ENCODE results near the gene P2RY2.
A peak's percentile ranks its signal among the peaks of the same experiment; 100 is the strongest.

P2RY2 gene

DNA sequence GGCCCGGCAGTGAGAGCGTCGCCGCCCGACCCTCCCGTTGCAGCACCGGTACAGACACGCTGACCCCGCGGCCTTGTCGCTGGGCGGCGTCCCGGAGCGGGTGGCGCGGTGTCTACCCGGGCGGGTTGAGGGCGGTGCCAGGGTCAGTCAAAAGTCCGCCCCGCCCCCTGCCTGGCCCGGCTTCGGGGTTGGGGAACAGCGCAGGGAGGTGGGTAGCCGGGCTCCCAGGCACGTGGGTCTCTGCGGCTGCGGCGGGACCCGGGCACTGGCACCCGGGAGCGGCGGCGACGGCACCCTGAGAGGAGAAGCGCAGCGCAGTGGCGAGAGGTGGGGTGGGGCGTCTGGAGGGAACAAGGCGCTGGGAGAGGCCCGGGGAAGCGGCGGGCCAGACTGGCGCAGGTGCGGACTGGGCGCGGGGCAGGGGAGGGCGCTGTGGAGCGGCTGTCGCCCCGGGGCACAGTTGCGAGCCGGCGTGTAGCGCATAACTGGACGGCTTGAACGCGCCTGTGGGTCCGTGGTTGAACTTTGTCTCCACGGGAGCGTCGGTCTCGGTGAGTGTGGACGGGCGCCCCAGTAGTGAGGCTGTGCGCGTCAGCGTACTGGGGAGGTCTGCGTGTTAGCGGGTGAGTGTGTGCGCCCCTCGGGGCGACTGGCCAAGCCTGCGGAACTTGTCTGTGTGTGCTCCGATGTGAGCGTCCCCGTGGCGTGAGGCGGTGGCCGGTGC lies at the start of gene P2RY2:
P2RY2 (plus strand) TSS at position 176 of the 724 bp plus-strand sequence. CDS start 15,879 bp downstream, outside the sequence.
- peak; percentile 17 to 32 for DNase-seq (ENCODE audit: low read depth in 2 of 2)

DNA sequence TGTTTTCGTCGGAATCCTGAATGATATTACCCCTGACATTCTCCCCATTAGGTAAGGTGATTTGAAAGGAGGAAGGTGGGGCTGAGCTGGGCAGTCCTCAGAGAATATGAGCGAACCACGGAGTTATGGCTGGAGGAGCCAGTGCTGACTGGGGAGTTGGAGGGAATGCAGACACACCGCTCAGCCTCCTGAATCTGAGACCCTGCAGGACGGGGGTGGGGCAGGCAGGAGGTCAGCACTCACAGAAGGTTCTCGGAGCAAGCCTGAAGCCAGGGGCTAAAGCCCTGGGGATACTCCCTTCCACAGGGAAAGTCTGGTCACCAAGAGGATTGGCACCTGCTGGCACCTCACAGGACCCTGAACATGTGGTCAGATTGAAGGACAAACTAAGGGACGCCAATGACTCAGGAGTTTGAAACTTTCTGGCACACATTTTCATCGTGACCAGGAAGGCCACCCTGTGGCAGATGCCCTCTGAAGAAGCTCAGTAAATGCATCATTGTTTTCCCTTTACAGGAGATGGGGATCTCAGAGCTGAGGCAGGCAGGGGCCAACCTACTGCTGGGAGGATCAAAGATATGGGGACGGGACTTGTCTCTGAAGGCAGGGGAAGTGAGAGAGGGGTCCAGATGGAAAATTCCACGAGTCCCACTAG lies 49.0 kb upstream of the P2RY2 start:
- no peak for DNase-seq (ENCODE audit: low read depth in 2 of 2)

DNA sequence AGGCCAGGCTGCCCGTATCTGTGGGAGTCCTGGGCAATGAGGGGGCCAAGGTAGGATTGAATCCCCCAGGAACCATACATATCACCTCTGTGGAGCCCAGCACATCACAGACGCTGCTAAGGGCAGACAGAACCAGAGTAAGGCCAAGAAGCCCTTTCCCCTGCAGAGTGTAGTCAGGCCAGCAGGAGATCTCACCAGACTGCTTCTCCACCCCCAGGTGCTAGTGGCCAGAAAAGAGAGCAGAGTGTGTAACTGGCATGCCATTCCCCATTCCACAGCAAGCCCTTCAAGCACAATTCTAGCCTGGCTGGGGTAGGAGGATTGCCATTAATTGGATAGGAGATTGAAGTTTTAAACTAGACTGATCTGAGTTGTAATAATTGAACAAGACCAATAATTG lies 47.9 kb upstream of the P2RY2 start:
- DNase-seq (ENCODE audit: low read depth in 2 of 2), result no peak

DNA sequence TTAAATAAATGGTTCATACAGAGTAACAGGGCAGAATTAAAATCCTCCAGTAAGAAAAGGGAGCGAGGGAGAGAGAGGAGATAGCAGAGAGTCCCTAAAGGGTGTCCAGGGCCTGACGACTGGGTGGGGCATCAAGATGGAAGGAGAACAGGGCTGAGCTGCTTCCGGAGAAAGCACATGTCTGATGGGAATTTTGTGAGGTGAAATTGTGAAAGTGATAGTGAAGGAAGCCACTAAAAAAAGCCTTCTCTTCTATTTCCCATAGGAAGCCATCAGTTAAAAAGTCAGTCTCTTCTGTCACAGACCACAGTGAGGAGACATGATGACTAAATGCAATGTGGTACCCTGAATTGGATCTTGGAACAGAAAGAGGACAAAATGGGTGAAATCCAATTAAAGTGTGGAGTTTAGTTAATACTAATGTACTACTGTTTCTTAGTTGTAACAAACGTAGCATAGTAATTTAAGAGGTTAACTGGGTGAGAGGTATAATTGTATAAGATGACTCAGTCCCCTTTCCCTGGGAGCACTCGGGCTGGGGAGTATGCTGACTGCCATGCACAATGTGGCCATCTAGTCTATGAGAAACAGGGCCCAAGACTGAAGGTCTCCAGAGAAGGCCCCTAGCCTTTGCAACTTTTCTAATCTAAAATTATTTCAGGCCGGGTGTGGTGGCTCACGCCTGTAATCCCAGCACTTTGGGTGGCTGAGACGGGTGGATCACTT lies 46.5 kb upstream of the P2RY2 start:
- no peak for DNase-seq (ENCODE audit: low read depth in 2 of 2)

DNA sequence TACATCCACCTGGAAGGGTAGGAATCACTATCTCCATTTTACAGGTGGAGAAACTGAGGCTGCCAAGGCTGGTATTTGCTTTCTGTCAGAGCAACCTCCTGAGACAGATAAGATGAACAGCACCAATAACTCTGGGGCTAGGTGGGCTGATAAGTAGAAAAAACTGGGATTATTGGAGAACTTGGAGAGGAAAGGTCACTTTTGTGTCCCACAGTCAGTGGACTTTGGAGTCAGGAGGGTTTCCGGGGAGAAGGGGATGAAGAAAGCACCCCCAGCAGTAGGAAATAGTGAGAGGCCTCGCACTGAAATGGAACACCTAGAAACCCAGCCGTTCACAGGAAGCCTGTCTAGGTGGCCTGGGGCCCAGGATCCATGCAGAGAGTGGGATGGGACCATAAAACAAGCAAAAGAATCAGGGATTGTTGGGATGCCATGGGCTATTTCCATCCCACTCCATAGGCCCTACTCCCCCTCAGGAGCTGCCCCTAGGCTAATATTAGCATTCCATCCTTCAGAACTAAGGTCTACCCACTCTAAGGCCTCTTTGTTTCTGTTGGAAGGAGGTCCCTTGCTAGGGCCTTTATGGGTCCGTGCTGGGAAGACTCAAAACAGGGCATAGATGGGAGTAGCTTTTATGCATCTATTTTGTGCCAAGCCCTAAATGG lies 45.0 kb upstream of the P2RY2 start:
- no peak for DNase-seq (ENCODE audit: low read depth in 2 of 2)

DNA sequence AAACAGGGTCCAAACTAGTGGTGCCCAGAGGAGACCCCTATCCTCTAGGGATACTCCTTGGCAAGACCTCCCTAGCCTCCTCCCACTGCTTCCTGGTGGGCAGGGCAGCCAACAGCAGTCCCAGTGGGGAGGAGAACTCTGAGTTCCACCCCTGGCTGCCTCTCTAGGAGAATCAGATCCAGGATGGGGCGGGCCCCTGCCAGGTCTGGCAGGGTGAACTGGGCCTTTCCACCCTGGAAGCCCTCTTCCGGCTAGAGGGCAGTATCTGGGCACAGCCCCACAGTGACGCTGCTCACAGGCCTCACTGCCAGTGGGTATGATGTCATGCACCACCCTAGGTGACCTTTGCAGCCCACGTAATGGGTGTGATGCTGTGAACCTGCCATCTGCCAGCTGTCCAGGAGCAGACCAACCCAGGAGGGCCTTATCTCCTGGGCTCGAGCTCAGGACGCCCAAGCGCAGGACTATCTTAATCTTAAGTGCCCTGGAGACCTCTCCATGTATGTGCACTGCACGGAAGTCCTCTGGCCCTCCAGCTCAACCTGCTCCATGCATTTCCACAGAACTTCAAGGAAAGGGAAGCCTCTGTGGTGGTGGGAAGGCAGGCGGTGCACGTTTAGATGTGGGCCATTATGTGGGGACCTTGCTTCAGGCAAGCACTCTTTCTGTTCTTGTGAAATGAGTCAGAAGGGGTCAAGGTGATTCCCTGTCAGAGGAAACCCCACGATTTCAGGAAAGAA lies 44.2 kb upstream of the P2RY2 start:
- DNase-seq (ENCODE audit: low read depth in 2 of 2), result no peak

DNA sequence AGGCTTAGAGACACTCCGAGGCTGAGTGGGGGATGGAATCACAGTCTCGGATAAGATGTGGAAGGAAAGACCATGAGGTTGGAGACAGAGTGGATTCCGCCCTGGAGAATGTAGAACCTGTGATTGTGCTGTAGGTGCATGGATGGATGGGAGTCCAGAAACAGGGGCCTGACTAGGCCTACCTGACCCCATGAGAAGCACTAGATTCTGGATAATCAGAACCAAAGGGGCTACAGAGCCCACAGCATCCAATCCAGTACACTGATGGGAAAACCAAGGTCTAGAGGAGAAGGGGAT lies 43.6 kb upstream of the P2RY2 start:
- no peak for DNase-seq (ENCODE audit: low read depth in 2 of 2)

DNA sequence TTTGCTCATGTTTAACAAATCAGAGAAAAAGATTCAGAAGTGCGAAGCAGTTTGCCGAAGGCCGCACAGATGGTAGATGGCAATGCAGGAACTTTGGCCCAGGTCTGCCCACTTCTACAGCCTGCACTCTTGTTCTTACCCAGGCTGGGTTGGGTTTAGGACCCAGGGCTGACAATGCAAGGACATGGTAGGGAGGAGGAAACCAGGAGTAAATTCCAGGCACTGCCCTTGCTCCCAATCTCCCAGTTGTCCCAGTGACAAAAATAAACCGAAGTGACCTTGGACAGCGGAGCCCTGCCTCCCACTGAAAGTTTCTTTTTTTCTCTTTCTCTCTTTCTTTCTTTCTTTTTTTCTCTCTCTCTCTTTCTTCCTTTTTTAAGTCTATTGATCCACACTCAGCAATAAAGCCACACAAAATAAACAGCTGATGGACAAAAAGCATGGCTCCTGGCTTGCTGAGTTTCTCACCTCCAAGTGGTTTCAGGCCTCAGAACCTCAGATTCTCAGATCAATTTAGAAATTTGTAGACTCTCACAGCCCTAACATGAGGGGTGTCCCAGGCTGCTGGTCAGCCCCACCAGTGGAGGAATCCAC lies 42.4 kb upstream of the P2RY2 start:
- DNase-seq (ENCODE audit: low read depth in 2 of 2), result no peak

DNA sequence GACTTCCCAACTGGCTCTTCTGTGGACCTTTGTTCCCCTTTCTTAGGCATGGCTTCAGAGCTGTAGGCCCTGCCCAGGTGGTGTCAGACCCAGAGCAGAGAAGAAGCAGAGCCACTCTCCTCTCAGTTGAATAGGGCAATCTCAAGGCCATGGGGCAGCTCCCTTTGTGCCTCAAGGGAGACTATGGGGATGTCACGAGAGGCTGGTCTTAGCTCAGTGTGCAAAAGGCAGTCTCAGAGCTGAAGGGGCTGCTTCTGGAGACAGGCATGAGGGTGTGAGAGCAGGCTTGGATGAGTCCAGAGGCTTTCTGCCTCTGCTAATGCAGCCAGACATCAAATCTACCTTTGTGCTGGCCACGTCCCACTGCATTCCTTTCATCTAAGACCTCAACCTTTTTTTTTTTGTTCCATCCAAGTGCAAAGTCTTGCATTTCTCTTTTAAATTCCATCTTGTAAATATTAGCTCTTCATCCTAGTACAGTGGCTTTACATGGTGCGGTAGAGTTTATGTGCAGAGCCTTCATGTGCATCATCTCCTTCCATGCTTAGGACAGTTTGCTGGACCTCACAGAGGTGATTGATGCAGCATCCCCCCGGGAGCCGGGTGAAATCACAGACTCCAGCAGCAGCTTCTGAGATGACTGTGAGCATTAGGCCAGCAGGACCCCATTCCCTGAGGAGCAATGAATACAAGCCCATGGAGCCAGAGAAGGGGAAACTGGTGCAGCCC lies 41.8 kb upstream of the P2RY2 start:
- no peak for DNase-seq (ENCODE audit: low read depth in 2 of 2)

DNA sequence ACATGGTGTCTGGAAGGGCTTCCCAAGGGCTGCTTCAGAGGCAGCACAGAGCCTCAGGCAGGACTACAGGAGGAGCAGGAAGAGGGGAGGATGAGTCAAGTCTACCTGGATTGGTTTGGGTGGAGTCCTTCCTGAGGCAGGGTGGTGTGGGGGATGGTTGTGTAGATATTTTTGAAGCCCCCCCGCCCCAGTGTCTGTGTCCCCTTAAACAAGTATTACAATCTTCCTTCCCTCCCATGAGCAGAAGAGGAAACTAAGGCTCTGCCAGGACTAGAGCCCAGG lies 41.3 kb upstream of the P2RY2 start:
- DNase-seq (ENCODE audit: low read depth in 2 of 2), result no peak

DNA sequence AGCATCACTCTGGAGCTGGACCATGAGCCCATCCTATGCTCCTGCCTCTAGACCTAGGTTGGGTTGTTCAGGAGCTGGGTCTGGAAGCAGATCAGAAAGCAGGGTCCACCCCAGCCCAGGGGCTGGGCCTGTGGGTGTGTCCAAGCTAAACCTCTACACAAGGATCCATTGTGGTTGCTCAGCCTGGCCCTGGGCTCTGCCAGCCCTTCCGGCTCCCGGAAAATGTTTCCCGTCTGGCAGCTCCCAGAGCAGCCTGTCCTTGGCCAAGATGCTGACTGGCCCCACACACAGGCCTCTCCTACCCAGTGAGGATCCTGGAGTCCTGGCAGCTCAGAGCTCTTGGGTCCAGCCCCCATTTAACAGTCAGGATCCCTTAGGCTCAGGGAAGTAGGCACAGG lies 40.7 kb upstream of the P2RY2 start:
- no peak for DNase-seq (ENCODE audit: low read depth in 2 of 2)

DNA sequence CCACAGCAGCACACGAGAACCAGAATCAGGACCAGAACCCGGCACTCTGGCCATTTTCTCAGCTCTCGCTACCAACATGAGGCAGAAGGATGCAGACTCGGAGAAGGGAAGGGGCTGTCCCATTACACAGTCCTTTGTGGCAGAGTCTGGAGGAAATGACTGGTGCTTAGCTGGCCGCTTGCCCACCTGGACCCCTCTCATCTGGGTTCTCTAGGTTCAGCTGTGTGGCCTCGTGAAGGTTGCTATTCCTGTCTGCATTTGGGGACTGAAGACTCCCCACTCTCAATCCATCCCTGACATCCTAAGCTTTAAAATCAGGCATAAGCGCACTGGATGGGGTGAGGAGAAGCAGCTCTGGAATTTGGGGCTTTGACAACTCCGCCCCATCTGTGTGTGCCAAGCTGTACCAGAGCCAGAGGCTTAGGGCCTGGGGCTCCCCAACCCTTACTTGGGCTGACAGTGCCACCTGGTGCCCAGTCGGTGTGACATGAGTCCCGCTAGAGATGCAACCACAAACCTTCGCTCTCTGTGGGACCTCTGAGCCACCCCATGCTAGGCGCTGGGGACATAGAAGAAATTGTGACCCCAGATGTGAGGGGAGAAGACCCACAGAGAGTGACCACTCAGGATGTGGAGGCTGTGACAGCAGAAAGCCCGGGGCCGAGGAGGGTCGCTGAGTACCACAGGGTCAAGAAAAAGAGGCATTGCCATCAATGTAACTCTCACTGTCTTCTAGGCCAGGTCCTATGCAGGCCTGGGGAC lies 40.1 kb upstream of the P2RY2 start:
- DNase-seq (ENCODE audit: low read depth in 2 of 2), result peak; percentile 55 to 64

DNA sequence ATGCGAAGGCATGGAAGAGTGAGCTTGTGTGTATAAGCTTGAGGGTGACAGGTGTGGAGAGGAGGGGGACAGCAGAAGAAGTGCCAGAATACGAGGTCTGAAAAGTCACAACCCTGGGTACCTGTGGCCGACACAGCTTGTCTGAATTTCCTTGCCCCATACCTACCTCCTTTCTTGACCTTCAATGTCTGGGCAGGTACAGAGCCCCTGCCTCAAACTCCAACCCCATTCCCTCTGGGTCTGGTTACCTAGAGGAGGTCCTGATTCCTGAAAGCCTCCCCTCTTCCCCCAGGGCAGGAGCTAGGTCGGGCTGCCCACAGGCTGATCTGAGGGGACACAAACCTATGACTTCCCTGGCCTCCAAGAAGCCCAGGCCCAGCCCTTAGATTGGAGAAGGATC lies 39.4 kb upstream of the P2RY2 start:
- no peak for DNase-seq (ENCODE audit: low read depth in 2 of 2)

DNA sequence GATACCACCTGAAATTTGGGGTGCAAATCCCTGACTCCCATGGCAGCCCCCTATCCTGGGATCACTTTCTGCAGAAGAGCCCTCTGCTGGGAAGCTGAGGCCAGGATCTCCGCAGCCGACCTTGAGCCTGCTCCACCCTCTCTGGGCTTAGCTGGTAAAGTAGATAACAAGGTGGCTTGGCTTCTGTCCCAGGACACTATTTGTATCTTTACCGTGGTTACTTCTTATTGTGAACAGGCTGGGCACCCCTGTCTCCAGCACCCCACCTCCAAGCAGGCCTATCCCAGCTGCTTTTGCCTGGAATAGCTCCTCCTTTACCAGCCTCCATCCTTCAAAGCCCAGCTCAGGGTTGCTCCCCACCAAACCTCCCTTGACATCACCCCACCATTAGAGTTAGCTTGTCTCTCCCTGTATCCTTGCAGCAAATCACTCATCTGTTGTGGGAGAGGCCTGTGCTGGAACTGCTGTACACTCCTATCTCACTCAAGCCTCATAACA lies 35.2 kb upstream of the P2RY2 start:
- no peak for DNase-seq (ENCODE audit: low read depth in 2 of 2)

DNA sequence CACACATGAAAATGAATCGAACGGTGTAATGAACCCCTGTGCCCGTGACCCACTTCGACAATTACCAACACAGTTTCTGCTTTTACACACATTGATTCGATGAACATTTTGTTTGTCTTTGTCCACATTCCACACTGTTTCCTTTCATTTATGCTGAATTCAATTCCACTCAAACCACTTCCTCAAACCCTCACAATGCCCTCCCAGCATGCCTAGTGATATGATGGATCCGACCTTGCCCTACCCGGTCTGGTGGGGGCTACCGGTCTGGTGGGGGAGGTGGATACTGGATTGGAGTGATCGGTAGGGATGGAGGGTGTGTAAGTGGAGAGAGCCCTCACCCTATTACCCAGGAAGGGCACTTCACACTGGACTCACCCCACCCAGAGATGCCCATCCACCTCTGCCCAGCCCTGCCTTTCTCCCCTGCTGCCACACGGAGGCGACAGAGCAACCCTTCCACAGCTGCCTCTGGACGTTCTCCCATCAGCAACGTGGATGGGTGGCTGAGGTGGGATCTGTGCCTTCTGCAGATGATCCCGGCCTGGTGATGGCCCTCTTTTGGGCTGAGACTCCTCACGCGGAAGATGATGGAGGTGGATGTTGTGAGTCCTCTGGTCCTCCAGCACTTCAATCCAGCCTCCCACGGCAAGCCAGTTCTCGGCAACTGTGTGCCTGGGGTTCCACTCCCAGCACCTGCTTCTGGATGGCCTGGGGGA lies 33.0 kb upstream of the P2RY2 start:
- peak; percentile 34 to 38 for DNase-seq (ENCODE audit: low read depth in 2 of 2)

DNA sequence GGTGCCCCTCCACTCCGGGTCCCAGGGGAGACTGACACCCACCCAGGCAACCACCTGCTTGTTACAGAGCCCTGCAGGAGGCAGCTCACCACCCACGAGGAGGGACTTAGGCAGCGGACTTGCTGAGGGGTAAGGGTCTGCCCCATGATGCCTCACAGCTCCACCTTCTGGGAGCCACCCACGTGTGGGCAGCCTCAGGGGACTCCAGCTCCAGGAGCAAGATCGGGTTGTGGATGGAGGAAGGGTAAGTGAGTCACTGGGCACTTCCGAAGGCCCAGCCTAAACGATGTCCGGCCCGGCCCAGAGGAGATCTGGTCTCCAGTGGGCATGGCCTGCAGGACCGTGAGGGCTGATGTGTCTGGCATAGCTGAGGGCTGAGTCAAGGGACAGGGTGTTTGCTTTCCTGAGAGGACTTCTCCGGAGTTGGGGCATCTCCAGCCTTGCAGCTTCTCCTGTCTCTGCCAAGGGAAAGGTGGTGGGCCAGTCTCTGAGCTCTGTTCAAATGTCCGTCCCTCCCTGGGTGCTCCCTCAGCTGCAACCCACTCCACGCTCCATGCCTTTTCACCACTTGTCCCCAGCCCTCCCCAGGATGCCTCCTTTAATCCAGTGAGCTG lies 32.3 kb upstream of the P2RY2 start:
- DNase-seq (ENCODE audit: low read depth in 2 of 2), result no peak

DNA sequence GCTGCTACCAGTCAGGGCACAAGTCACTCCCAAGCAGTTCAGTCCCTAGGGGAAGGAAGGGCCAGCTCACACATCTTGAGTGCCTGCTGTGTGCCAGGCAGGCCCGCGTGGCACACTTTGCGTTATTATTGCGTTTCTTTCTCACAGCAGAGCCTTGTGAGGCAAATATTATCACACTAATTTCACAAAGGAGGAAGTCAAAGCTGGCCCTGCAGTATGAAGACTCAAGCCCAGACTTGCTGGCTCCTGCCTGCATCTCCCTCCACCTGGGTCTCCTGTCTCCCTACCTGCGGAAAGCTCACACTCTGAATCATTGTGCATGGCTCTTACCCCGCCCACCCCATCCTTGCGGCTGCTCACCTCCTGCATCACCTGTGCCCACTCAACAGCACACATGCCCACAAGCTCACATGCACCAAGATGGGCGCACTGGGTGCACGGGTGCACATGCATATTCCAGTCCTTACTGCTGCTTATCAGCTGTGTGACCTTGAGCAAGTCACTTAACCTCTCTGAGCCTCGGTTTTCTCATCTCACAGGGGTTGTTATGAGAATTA lies 31.7 kb upstream of the P2RY2 start:
- DNase-seq (ENCODE audit: low read depth in 2 of 2), result no peak

DNA sequence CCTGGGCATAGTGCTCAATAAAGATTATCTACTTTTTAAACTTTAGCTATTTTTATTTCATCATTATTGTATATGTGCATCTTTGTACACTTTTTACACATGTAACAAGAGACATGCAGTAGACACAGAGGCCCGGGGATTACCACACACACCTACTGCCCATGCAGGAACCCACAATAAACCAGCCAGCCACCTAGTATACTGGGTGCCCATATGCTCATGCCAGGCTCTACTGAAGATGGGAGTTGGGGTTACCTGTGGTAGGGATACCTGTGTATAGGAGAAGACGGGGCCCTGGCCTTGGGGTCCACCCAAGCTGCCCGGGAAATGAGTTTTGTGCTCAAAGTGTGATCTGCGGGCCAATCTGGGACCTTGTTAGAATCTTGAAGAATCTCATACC lies 31.2 kb upstream of the P2RY2 start:
- no peak for DNase-seq (ENCODE audit: low read depth in 2 of 2)

DNA sequence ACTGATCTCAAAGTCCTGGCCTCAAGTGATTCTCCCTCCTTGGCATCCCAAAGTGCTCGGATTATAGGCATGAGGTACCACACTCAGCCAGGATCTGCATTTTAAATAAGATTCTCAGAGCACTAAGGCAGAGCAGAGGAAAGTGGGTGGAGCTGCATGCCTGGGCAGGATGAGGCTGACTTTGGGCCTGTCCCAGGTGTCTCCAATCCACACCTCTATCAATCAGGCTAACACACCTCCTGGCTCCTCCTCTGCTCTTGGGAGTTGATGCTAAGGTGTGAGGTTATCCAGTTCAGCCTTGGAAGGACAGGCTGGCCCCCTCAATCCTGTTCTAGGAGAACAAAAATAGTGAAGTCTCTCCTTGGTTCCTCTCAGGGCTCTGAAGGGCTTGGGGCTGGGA lies 30.2 kb upstream of the P2RY2 start:
- DNase-seq (ENCODE audit: low read depth in 2 of 2), result no peak
